HEK293 (cell line): ENCODE results near the gene SOS2.

ENCODE experiments used
- CTCF ChIA-PET: fragments of 350-600 bp; formaldehyde crosslinking; extraction: SDS; loops from one replicate; lab custom pipeline; 2021; ENCODE audit warnings: antibody characterized with exemption; lab: Yijun Ruan, JAX
- POLR2A ChIA-PET: fragments of 300-600 bp; formaldehyde crosslinking; extraction: SDS; loops from one replicate; lab custom pipeline; 2020; ENCODE audit warnings: antibody characterized with exemption, inconsistent platforms; lab: Yijun Ruan, JAX
- H3K27ac ChIP-seq: fragments of 200-500 bp; sonication (Bioruptor generic); 2 replicates; pipeline ENCODE4 v1.5.1; 2014; ENCODE audit warnings: low read depth, low read length, control low read depth, inconsistent platforms; ENCODE audit errors: extremely low read depth
- H3K36me3 ChIP-seq, 2 experiments: fragments of 200-500 bp in 1 of 2; sonication (Bioruptor generic) in 1 of 2; 1 replicate in 1 of 2; 2 replicates in 1 of 2; pipeline ENCODE4 v1.5.1; 2014 to 2017; ENCODE audit warnings: inconsistent platforms in 2 of 2, low read length in 2 of 2; ENCODE audit not compliant: control insufficient read depth in 2 of 2, insufficient read depth in 1 of 2
- H3K4me1 ChIP-seq: fragments of 200-500 bp; sonication (Bioruptor generic); 2 replicates; pipeline ENCODE4 v1.5.1; 2014; ENCODE audit warnings: mild to moderate bottlenecking, low read length, inconsistent platforms; ENCODE audit not compliant: control insufficient read depth, insufficient read depth
- H3K4me3 ChIP-seq: 2 replicates; pipeline ENCODE4 v1.5.1; 2011; ENCODE audit warnings: low read depth, mild to moderate bottlenecking, control low read depth, low read length, moderate library complexity
- H3K9me3 ChIP-seq: fragments of 200-500 bp; sonication (Bioruptor generic); 2 replicates; pipeline ENCODE4 v1.5.1; 2014; ENCODE audit warnings: low read depth, low read length, inconsistent platforms; ENCODE audit not compliant: control insufficient read depth, insufficient read depth
- GLI2 ChIP-seq: fragments of 450-650 bp; formaldehyde crosslinking; IDR thresholded peaks from 2 replicates; pipeline ENCODE4; 2017; ENCODE audit warnings: missing biosample characterization, missing genetic modification characterization, low read depth, borderline replicate concordance
- ZBTB17 ChIP-seq: fragments of 450-650 bp; formaldehyde crosslinking; IDR thresholded peaks from 2 replicates; pipeline ENCODE4 v1.5.1; 2016; ENCODE audit warnings: missing biosample characterization, missing genetic modification characterization
- ZBTB20 ChIP-seq: fragments of 450-650 bp; formaldehyde crosslinking; IDR thresholded peaks from 2 replicates; pipeline ENCODE4 v1.5.1; 2016; ENCODE audit warnings: missing biosample characterization, missing genetic modification characterization
- ZNF155 ChIP-seq: fragments of 450-650 bp; formaldehyde crosslinking; IDR thresholded peaks from 2 replicates; pipeline ENCODE4 v1.5.1; 2016; ENCODE audit warnings: missing biosample characterization, missing genetic modification characterization
- ZNF2 ChIP-seq: fragments of 450-650 bp; formaldehyde crosslinking; IDR thresholded peaks from 2 replicates; pipeline ENCODE4 v1.5.1; 2016; ENCODE audit warnings: missing biosample characterization, missing genetic modification characterization
- ZNF202 ChIP-seq: fragments of 450-650 bp; formaldehyde crosslinking; IDR thresholded peaks from 2 replicates; pipeline ENCODE4 v1.5.1; 2016; ENCODE audit warnings: missing biosample characterization, missing genetic modification characterization, borderline replicate concordance
- ZNF311 ChIP-seq: fragments of 450-650 bp; formaldehyde crosslinking; IDR thresholded peaks from 2 replicates; pipeline ENCODE4 v1.5.1; 2017; ENCODE audit warnings: missing biosample characterization, missing genetic modification characterization, borderline replicate concordance
- ZNF404 ChIP-seq: fragments of 450-650 bp; formaldehyde crosslinking; IDR thresholded peaks from 2 replicates; pipeline ENCODE4 v1.5.1; 2017; ENCODE audit warnings: missing biosample characterization, missing genetic modification characterization
- ZNF548 ChIP-seq: fragments of 450-650 bp; formaldehyde crosslinking; IDR thresholded peaks from 2 replicates; pipeline ENCODE4 v1.5.1; 2016; ENCODE audit warnings: missing biosample characterization, missing genetic modification characterization
- ZNF610 ChIP-seq: fragments of 450-650 bp; formaldehyde crosslinking; IDR thresholded peaks from 2 replicates; pipeline ENCODE4 v1.5.1; 2016; ENCODE audit warnings: missing biosample characterization, missing genetic modification characterization, borderline replicate concordance
- ZNF707 ChIP-seq: fragments of 450-650 bp; formaldehyde crosslinking; IDR thresholded peaks from 2 replicates; pipeline ENCODE4 v1.5.1; 2016; ENCODE audit warnings: missing biosample characterization, missing genetic modification characterization
- ZSCAN30 ChIP-seq: fragments of 450-650 bp; IDR thresholded peaks from 2 replicates; pipeline ENCODE4 v1.5.1; 2018; ENCODE audit warnings: missing biosample characterization, mild to moderate bottlenecking, missing genetic modification characterization, moderate library complexity
- TF ChIP-seq, protein P1 (sequence below): fragments of 450-650 bp; formaldehyde crosslinking; IDR thresholded peaks from 2 replicates; pipeline ENCODE4 v1.5.1; 2016; ENCODE audit warnings: missing biosample characterization, missing genetic modification characterization
- TF ChIP-seq, protein P2 (sequence below): fragments of 450-650 bp; formaldehyde crosslinking; IDR thresholded peaks from 2 replicates; pipeline ENCODE4 v1.5.0; 2017; ENCODE audit warnings: missing biosample characterization, missing genetic modification characterization, borderline replicate concordance
- TF ChIP-seq, protein P3 (sequence below): fragments of 450-650 bp; formaldehyde crosslinking; IDR thresholded peaks from 2 replicates; pipeline ENCODE4; 2016; ENCODE audit warnings: missing biosample characterization, missing genetic modification characterization
- TF ChIP-seq, protein P4 (sequence below): fragments of 450-650 bp; formaldehyde crosslinking; IDR thresholded peaks from 2 replicates; pipeline ENCODE4 v1.5.1; 2016; ENCODE audit warnings: missing biosample characterization, missing genetic modification characterization

Gene SOS2

DNA sequence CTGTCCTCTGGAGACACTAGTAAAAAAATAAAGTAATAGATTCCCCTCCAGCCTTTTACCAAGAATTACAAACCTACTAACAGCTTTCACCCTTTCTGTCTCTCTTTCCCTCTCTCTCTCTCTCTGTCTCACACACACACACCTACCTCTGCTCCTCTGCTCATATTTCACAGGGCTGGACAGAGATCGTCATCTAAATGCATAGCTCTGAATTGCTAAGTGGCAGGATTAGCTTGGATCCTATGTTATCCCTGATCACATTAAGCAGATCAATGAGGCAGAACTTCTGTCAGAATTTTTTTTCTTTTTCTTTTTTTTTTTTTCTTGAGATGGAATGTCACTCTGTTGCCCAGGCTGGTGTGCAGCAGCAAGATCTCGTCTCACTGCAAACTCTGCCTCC, 137.9 kb downstream of the SOS2 start:
- H3K4me3 ChIP-seq: no peak overlapping the region
- CTCF ChIA-PET: interaction anchor here (0.6 to 0.7 kb wide), 2 partner anchors 13 to 227 kb away, joined by 3 to 4 read pairs; no protein-coding TSS in a partner anchor
- H3K36me3 ChIP-seq: peaks cover 0 to 5% of the 10 kb centered on the region in 2 experiments; a peak in 1 of 3 replicates
- H3K27ac ChIP-seq: no peak overlapping the region
- TF ChIP-seq, protein P1, sequence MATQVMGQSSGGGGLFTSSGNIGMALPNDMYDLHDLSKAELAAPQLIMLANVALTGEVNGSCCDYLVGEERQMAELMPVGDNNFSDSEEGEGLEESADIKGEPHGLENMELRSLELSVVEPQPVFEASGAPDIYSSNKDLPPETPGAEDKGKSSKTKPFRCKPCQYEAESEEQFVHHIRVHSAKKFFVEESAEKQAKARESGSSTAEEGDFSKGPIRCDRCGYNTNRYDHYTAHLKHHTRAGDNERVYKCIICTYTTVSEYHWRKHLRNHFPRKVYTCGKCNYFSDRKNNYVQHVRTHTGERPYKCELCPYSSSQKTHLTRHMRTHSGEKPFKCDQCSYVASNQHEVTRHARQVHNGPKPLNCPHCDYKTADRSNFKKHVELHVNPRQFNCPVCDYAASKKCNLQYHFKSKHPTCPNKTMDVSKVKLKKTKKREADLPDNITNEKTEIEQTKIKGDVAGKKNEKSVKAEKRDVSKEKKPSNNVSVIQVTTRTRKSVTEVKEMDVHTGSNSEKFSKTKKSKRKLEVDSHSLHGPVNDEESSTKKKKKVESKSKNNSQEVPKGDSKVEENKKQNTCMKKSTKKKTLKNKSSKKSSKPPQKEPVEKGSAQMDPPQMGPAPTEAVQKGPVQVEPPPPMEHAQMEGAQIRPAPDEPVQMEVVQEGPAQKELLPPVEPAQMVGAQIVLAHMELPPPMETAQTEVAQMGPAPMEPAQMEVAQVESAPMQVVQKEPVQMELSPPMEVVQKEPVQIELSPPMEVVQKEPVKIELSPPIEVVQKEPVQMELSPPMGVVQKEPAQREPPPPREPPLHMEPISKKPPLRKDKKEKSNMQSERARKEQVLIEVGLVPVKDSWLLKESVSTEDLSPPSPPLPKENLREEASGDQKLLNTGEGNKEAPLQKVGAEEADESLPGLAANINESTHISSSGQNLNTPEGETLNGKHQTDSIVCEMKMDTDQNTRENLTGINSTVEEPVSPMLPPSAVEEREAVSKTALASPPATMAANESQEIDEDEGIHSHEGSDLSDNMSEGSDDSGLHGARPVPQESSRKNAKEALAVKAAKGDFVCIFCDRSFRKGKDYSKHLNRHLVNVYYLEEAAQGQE (tag by site-specific recombination): peak; percentile 45; the same call in 1 of the 2 replicates
- TF ChIP-seq ZNF2 (tag by site-specific recombination) (no peak), ZNF548 (tag by site-specific recombination) (no peak), ZBTB17 (tag by site-specific recombination) (peak; percentile 32; the same call in 1 of the 2 replicates)
- TF ChIP-seq, all 188 proteins: peak for 2
- Histone ChIP-seq H3K9me3 (no peaks in the 10 kb centered on the region), H3K4me1 (no peaks in the 10 kb centered on the region)
- POLR2A ChIA-PET: no interaction called here

DNA sequence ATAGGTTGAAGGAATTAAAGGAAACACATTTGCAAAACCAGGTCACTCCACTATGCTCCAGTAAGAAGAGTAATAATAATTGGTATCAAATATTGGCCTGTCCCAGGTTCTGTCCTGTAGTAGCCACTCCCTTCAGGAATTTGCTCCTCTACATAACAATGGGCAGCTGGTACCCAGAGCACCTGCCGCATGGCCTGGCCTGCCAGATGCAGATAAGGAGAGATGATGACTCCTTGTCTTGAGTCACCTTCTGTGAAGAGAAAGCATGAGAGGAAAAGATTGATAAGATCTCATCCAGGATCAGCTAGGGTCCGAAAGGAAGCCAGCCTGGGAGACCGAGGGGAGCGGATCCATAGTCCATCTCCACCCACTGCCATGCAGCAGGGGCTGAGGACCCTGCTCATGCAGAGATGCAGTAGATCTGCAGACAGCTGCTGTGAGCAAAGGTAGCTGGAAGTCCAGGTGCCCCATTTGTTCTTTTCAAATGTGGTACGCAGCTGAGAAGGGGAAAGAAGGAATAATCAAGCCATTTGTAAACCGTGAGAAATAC, 139.3 kb downstream of the SOS2 start:
- H3K27ac ChIP-seq: no peak overlapping the region
- no peak for TF ChIP-seq ZNF404 (tag by site-specific recombination)
- TF ChIP-seq, protein P2, sequence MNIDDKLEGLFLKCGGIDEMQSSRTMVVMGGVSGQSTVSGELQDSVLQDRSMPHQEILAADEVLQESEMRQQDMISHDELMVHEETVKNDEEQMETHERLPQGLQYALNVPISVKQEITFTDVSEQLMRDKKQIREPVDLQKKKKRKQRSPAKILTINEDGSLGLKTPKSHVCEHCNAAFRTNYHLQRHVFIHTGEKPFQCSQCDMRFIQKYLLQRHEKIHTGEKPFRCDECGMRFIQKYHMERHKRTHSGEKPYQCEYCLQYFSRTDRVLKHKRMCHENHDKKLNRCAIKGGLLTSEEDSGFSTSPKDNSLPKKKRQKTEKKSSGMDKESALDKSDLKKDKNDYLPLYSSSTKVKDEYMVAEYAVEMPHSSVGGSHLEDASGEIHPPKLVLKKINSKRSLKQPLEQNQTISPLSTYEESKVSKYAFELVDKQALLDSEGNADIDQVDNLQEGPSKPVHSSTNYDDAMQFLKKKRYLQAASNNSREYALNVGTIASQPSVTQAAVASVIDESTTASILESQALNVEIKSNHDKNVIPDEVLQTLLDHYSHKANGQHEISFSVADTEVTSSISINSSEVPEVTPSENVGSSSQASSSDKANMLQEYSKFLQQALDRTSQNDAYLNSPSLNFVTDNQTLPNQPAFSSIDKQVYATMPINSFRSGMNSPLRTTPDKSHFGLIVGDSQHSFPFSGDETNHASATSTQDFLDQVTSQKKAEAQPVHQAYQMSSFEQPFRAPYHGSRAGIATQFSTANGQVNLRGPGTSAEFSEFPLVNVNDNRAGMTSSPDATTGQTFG (tag by site-specific recombination): no peak
- no peak for TF ChIP-seq ZNF610
- no peak for TF ChIP-seq ZBTB20 (tag by site-specific recombination)
- TF ChIP-seq, protein P3, sequence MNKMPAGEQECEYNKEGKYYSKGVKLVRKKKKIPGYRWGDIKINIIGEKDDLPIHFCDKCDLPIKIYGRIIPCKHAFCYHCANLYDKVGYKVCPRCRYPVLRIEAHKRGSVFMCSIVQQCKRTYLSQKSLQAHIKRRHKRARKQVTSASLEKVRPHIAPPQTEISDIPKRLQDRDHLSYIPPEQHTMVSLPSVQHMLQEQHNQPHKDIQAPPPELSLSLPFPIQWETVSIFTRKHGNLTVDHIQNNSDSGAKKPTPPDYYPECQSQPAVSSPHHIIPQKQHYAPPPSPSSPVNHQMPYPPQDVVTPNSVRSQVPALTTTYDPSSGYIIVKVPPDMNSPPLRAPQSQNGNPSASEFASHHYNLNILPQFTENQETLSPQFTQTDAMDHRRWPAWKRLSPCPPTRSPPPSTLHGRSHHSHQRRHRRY: no peak
- no peak for TF ChIP-seq ZNF202
- no peak for TF ChIP-seq ZNF155 (tag by site-specific recombination)
- TF ChIP-seq, protein P4, sequence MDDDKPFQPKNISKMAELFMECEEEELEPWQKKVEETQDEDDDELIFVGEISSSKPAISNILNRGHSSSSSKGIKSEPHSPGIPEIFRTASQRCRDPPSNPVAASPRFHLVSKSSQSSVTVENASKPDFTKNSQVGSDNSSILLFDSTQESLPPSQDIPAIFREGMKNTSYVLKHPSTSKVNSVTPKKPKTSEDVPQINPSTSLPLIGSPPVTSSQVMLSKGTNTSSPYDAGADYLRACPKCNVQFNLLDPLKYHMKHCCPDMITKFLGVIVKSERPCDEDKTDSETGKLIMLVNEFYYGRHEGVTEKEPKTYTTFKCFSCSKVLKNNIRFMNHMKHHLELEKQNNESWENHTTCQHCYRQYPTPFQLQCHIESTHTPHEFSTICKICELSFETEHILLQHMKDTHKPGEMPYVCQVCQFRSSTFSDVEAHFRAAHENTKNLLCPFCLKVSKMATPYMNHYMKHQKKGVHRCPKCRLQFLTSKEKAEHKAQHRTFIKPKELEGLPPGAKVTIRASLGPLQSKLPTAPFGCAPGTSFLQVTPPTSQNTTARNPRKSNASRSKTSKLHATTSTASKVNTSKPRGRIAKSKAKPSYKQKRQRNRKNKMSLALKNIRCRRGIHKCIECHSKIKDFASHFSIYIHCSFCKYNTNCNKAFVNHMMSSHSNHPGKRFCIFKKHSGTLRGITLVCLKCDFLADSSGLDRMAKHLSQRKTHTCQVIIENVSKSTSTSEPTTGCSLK (tag by site-specific recombination): no peak
- TF ChIP-seq GLI2 (tag by site-specific recombination): no peak
- no peak for TF ChIP-seq ZSCAN30 (tag by site-specific recombination)
- TF ChIP-seq ZNF707: no peak
- TF ChIP-seq ZNF311 (tag by site-specific recombination): no peak
- H3K4me1 ChIP-seq: no peaks in the 10 kb centered on the region
- POLR2A ChIA-PET: no interaction called here
- peaks cover 0 to 5% of the 10 kb centered on the region in 2 experiments; a peak in 1 of 3 replicates for H3K36me3 ChIP-seq
- no peak overlapping the region for H3K4me3 ChIP-seq
- CTCF ChIA-PET: interaction anchor here (0.8 to 1.5 kb wide), 2 partner anchors 13 to 230 kb away, joined by 4 to 7 read pairs; no protein-coding TSS in a partner anchor
- H3K9me3 ChIP-seq: no peaks in the 10 kb centered on the region
